Measurements from ENCODE around the gene SIGLEC11. TPM values are rescaled to one million over a fixed set of nuclear protein-coding genes. Genes with fewer than 3 reads are reported as not detected.

Gene SIGLEC11
- total and polyA plus RNA-seq, 12 donors: 11.2 to 180 (median 50.5) TPM

- 25 to 34% (median 29%) methylated on average over 9 to 10 of the region's 10 CpGs for WGBS, 4 donors
- Histone ChIP-seq H3K27ac (no peak overlapping the region), H3K9me3 (replicated peaks in 1 of 3) (no peaks in the 10 kb centered on the region), H3K4me3 (no peak overlapping the region), H3K36me3 (replicated peaks in 1 of 2) (peaks cover 0 to 35% of the 10 kb centered on the region in 2 donors), H3K27me3 (no peaks in the 10 kb centered on the region), H3K4me1 (replicated peaks in 1 of 2) (peaks cover 0 to 13% of the 10 kb centered on the region in 2 donors)
- peak; percentile 68 to 89 (median 78) for DNase-seq
- intact Hi-C loops (cut with DNase I): loop anchor here in 1 of 2 donors (2.0 kb wide), 1 partner anchor 47 kb away; no protein-coding TSS in a partner anchor
- TF ChIP-seq POLR2A (IDR thresholded peaks at IDR 0.05): no peak
- TF ChIP-seq CTCF (IDR thresholded peaks at IDR 0.05): peak; percentile 92 to 96 (median 94)
Measured at GRCh38 chr19:49983645-49984229, 22.8 kb upstream of the SIGLEC11 start.

DNA sequence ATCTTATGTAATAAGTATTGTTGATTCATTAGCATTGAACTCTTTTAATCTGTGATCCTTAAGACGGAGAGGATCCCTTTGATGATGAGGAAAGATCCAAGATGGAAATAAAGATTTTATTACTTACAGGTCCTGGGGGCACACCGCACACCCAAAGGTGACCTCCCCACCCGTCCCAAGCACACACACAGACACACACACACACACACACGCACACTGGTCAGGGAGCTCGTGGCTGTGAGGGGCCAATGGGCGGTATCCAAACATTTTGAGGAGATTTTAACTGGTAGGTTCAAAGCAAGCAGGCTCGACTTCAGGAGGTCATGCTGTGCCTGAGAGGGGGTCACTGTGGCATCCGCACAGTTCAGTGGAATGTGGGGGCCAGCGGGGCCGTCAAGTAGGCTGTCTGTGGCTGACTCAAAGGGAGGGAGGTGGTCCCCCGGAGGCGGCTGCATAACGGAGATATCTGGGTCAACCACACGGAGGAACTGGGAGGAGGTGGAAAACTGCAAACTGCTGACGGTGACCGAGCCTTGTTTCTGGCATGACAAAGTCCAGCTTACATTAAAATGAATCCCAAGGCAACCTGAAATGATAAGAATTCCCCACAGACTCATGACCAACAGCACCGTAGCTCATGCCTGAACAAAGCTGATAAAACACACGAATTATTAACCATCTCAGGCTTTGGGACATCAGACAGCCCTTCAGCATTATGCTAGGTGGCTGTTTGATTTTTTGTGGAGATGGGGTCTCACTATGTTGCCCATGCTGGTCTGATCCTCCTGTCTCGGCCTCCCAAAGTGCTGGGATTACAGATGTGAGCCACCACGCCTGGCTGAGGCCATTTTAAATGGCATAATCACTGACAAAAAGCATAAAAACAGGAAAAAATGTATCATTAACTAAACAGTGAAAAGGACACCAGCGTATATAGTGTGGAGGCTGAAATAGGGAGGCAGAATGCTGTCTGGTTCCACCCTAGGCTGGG is 20.9 kb upstream of the SIGLEC11 start:
- Histone ChIP-seq H3K9me3 (replicated peaks in 1 of 3) (no peaks in the 10 kb centered on the region), H3K36me3 (replicated peaks in 1 of 2) (peaks cover 0 to 33% of the 10 kb centered on the region in 2 donors), H3K4me1 (replicated peaks in 1 of 2) (peaks cover 0 to 17% of the 10 kb centered on the region in 2 donors), H3K27me3 (no peaks in the 10 kb centered on the region), H3K4me3 (no peak overlapping the region), H3K27ac (peak overlapping the region in 1 of 5 donors; percentile 50)
- 59 to 82% (median 65%) methylated on average over 21 of the region's 21 CpGs for WGBS, 4 donors
- TF ChIP-seq CTCF (IDR thresholded peaks at IDR 0.05) (no peak), POLR2A (IDR thresholded peaks at IDR 0.05) (no peak)
- DNase-seq: peak in 4 of 7 donors; percentile 44 to 71 (median 55)
- intact Hi-C loops (cut with DNase I): no loop called here

DNA sequence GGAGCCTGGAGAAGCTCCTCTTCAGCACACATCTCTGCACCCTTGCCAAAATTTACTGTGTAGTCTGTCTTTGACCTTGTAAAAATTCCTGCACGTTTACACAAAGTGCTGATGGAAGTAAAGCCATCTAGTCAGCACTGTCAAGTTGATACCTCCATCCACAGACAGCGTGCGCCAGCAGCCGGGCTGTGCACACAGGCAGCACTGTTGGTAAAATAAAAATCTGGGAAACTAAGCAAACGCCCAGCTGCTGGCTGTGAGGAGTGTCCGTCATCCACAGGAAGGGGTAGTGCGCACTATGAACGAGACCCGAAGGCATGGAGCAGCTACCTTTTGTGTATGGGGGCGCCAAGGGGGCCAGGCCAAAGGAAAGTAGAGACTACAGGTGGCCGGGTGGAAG is 17.4 kb upstream of the SIGLEC11 start:
- Histone ChIP-seq H3K36me3 (replicated peaks in 1 of 2) (peaks cover 0 to 5% of the 10 kb centered on the region in 2 donors), H3K4me1 (replicated peaks in 1 of 2) (peaks cover 0 to 14% of the 10 kb centered on the region in 2 donors), H3K27me3 (no peaks in the 10 kb centered on the region), H3K27ac (no peak overlapping the region), H3K9me3 (replicated peaks in 1 of 3) (no peaks in the 10 kb centered on the region), H3K4me3 (no peak overlapping the region)
- intact Hi-C loops (cut with DNase I): loop anchor here in 1 of 2 donors (2.0 kb wide), 1 partner anchor 42 kb away; no protein-coding TSS in a partner anchor
- no peak for DNase-seq
- WGBS, 4 donors: 74 to 80% (median 76%) methylated on average over 11 of the region's 11 CpGs
- TF ChIP-seq CTCF (IDR thresholded peaks at IDR 0.05) (no peak), POLR2A (IDR thresholded peaks at IDR 0.05) (no peak)

DNA sequence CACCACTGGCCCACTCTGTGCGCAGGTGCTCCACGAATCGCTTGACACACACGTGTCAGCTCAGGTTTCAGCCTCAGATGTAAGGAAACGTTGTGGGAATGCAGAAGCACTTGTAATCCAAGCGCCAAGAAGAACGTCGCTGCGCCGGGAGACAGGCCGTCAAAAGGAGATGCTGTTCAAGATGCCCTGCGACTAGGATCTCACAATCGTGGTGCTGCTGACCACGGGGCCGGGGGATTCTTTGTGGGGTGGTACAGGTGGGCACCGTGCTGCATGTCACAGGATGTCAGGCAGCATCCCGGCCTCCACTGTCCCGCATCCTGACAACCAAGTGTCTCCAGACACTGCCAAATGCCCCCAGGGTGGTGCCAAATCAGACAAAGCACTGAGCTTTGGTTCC is 16.9 kb upstream of the SIGLEC11 start:
- 84 to 94% (median 91%) methylated on average over 4 to 18 of the region's 18 CpGs for WGBS, 4 donors
- Histone ChIP-seq H3K9me3 (replicated peaks in 1 of 3) (no peaks in the 10 kb centered on the region), H3K27me3 (no peaks in the 10 kb centered on the region), H3K27ac (no peak overlapping the region), H3K36me3 (replicated peaks in 1 of 2) (peaks cover 0 to 5% of the 10 kb centered on the region in 2 donors), H3K4me1 (replicated peaks in 1 of 2) (peaks cover 0 to 11% of the 10 kb centered on the region in 2 donors), H3K4me3 (no peak overlapping the region)
- TF ChIP-seq POLR2A (IDR thresholded peaks at IDR 0.05) (no peak), CTCF (IDR thresholded peaks at IDR 0.05) (no peak)
- intact Hi-C loops (cut with DNase I): loop anchor here in 1 of 2 donors (2.0 kb wide), 1 partner anchor 41 kb away; no protein-coding TSS in a partner anchor
- DNase-seq: no peak

Data from adrenal gland (tissue), 12 donors.